HG03565 (cell line): ENCODE results near the gene EIF5AL1.
"Not testable (repeated sequence)": the region's sequence is repeated elsewhere in the genome, so short reads cannot be mapped to it uniquely, and the experiment has no call there.

Experiments used
- ATAC-seq: cut with Tn5 transposase; IDR thresholded peaks from one replicate; pipeline ENCODE4 v1.9.1; 2021; ENCODE audit warnings: mild to moderate bottlenecking, moderate library complexity; ENCODE audit not compliant: unreplicated experiment

EIF5AL1 gene

GRCh38 chr10:79511891-79512583 lies at the start of gene EIF5AL1:
Gene EIF5AL1 (plus strand): TSS chr10:79512533. CDS start chr10:79512650, 117 bp downstream.
- ATAC-seq: not testable (repeated sequence)

- no peak for ATAC-seq
Observed at GRCh38 chr10:79463578-79464496, 48.5 kb upstream of the EIF5AL1 start.

- no peak for ATAC-seq
Observed at GRCh38 chr10:79465341-79465740, 47.0 kb upstream of the EIF5AL1 start.

GRCh38 chr10:79468015-79468560 lies 44.2 kb upstream of the EIF5AL1 start:
- no peak for ATAC-seq

GRCh38 chr10:79468841-79469585 lies 43.3 kb upstream of the EIF5AL1 start:
- no peak for ATAC-seq

- ATAC-seq: no peak
Observed at GRCh38 chr10:79470096-79470495, 42.2 kb upstream of the EIF5AL1 start.

GRCh38 chr10:79471776-79472175 lies 40.6 kb upstream of the EIF5AL1 start:
- ATAC-seq: no peak

GRCh38 chr10:79472449-79472848 lies 39.9 kb upstream of the EIF5AL1 start:
- ATAC-seq: no peak

GRCh38 chr10:79472951-79473350 lies 39.4 kb upstream of the EIF5AL1 start:
- ATAC-seq: no peak

GRCh38 chr10:79473496-79474095 lies 38.7 kb upstream of the EIF5AL1 start:
- no peak for ATAC-seq

GRCh38 chr10:79475119-79475653 lies 37.1 kb upstream of the EIF5AL1 start:
- no peak for ATAC-seq

- no peak for ATAC-seq
Observed at GRCh38 chr10:79475877-79476276, 36.5 kb upstream of the EIF5AL1 start.

GRCh38 chr10:79476645-79477044 lies 35.7 kb upstream of the EIF5AL1 start:
- ATAC-seq: no peak

GRCh38 chr10:79477456-79477855 lies 34.9 kb upstream of the EIF5AL1 start:
- no peak for ATAC-seq

GRCh38 chr10:79479283-79479909 lies 32.9 kb upstream of the EIF5AL1 start:
- ATAC-seq: no peak

GRCh38 chr10:79482304-79482703 lies 30.0 kb upstream of the EIF5AL1 start:
- ATAC-seq: no peak

- no peak for ATAC-seq
Observed at GRCh38 chr10:79482741-79483140, 29.6 kb upstream of the EIF5AL1 start.

- no peak for ATAC-seq
Observed at GRCh38 chr10:79483299-79483698, 29.0 kb upstream of the EIF5AL1 start.

- ATAC-seq: no peak
Observed at GRCh38 chr10:79483948-79484347, 28.4 kb upstream of the EIF5AL1 start.

- ATAC-seq: no peak
Observed at GRCh38 chr10:79484476-79484875, 27.9 kb upstream of the EIF5AL1 start.
